IMR-90 (cell line): ENCODE results near the gene PIP5K1B. TPM values are rescaled to one million over a fixed set of nuclear protein-coding genes. Genes with fewer than 3 reads are reported as not detected.

Experiments used
- ATAC-seq: fragments of 200-7000 bp; cut with Tn5 transposase; 2 replicates; pipeline ENCODE4 v1.9.1; 2020; ENCODE audit warnings: low read depth, mild to moderate bottlenecking, moderate library complexity
- BruUV-seq: library from RNA; stranded (reverse); fragments of 400-500 nt; replicated peaks from 2 replicates; lab custom pipeline; 2021; lab: Mats Ljungman, UMichigan
- CTCF ChIA-PET: fragments of 300-600 bp; formaldehyde crosslinking; extraction: SDS; loops from one replicate; lab custom pipeline; 2021; ENCODE audit warnings: antibody characterized with exemption; lab: Yijun Ruan, JAX
- POLR2A ChIA-PET: fragments of 300-600 bp; sonication (Branson Sonifier 250); formaldehyde crosslinking; loops from one replicate; lab custom pipeline; 2022; ENCODE audit warnings: antibody characterized with exemption; ENCODE audit not compliant: unreplicated experiment; lab: Charles Lee
- DNase-seq: peaks from one replicate; pipeline ENCODE4 v3.0.0; 2013
- H2AFZ ChIP-seq: replicated peaks from 2 replicates; pipeline ENCODE3; 2013; ENCODE audit warnings: low read length, mild to moderate bottlenecking; ENCODE audit not compliant: poor library complexity
- H2AK5ac ChIP-seq: 2 replicates; pipeline ENCODE4 v1.6.1; 2013; ENCODE audit warnings: low read depth, low read length, inconsistent platforms
- H2AK9ac ChIP-seq: replicated peaks from 2 replicates; pipeline ENCODE3; 2013; ENCODE audit warnings: mild to moderate bottlenecking, low read depth, low read length, moderate library complexity; ENCODE audit not compliant: poor library complexity
- H2BK120ac ChIP-seq: 2 replicates; pipeline ENCODE4 v1.6.1; 2013; ENCODE audit warnings: low read depth, low read length, inconsistent platforms
- H2BK15ac ChIP-seq: 3 replicates; pipeline ENCODE4 v1.6.1; 2013; ENCODE audit warnings: low read depth, low read length, inconsistent platforms
- H2BK20ac ChIP-seq: 2 replicates; pipeline ENCODE4 v1.6.1; 2013; ENCODE audit warnings: low read depth, mild to moderate bottlenecking, inconsistent platforms, low read length, moderate library complexity
- H2BK5ac ChIP-seq: 2 replicates; pipeline ENCODE4 v1.6.1; 2013; ENCODE audit warnings: mild to moderate bottlenecking, low read depth, low read length, inconsistent platforms; ENCODE audit not compliant: poor library complexity, severe bottlenecking
- H3K14ac ChIP-seq: replicated peaks from 2 replicates; pipeline ENCODE4 v1.6.1; 2013; ENCODE audit warnings: low read depth, low read length, inconsistent platforms
- H3K18ac ChIP-seq: 2 replicates; pipeline ENCODE4 v1.6.1; 2013; ENCODE audit warnings: low read depth, low read length, control low read depth
- H3K23ac ChIP-seq: 2 replicates; pipeline ENCODE4 v1.6.1; 2013; ENCODE audit warnings: low read depth, low read length, inconsistent platforms
- H3K27ac ChIP-seq: 2 replicates; pipeline ENCODE4 v1.5.1; 2013; ENCODE audit warnings: mild to moderate bottlenecking, control low read depth, low read length; ENCODE audit not compliant: insufficient read depth
- H3K27me3 ChIP-seq: 2 replicates; pipeline ENCODE4 v1.6.1; 2013; ENCODE audit warnings: low read length; ENCODE audit not compliant: control insufficient read depth, insufficient read depth
- H3K36me3 ChIP-seq: 2 replicates; pipeline ENCODE4 v1.6.1; 2013; ENCODE audit warnings: low read length, mixed read lengths; ENCODE audit not compliant: control insufficient read depth, insufficient read depth
- H3K4ac ChIP-seq: 2 replicates; pipeline ENCODE4 v1.6.1; 2013; ENCODE audit warnings: low read depth, low read length, inconsistent platforms
- H3K4me1 ChIP-seq: 2 replicates; pipeline ENCODE4 v1.6.1; 2013; ENCODE audit warnings: low read length, mixed read lengths; ENCODE audit not compliant: control insufficient read depth, insufficient read depth
- H3K4me2 ChIP-seq: 2 replicates; pipeline ENCODE4 v1.6.1; 2013; ENCODE audit warnings: low read depth, mild to moderate bottlenecking, control low read depth, low read length, moderate library complexity
- H3K4me3 ChIP-seq: 2 replicates; pipeline ENCODE4 v1.5.1; 2013; ENCODE audit warnings: low read depth, mild to moderate bottlenecking, control low read depth, low read length, moderate library complexity; ENCODE audit not compliant: insufficient read depth
- H3K56ac ChIP-seq: 2 replicates; pipeline ENCODE4 v1.6.1; 2013; ENCODE audit warnings: low read length, inconsistent platforms; ENCODE audit not compliant: insufficient read depth; ENCODE audit errors: extremely low read depth
- H3K79me1 ChIP-seq, 2 experiments: 2 replicates each; pipeline ENCODE4 v1.6.1; 2013; ENCODE audit warnings: low read length in 2 of 2, inconsistent platforms in 1 of 2, low read depth in 1 of 2
- H3K9ac ChIP-seq: 2 replicates; pipeline ENCODE4 v1.6.1; 2013; ENCODE audit warnings: low read depth, low read length, control low read depth
- H3K9me1 ChIP-seq: 2 replicates; pipeline ENCODE4 v1.6.1; 2013; ENCODE audit warnings: low read length, inconsistent platforms; ENCODE audit not compliant: insufficient read depth
- H3K9me3 ChIP-seq: 2 replicates; pipeline ENCODE4 v1.6.1; 2013; ENCODE audit warnings: low read length; ENCODE audit not compliant: control insufficient read depth, insufficient read depth
- H4K20me1 ChIP-seq: 2 replicates; pipeline ENCODE4 v1.6.1; 2013; ENCODE audit warnings: low read length, inconsistent platforms; ENCODE audit not compliant: insufficient read depth
- H4K5ac ChIP-seq: 2 replicates; pipeline ENCODE4 v1.6.1; 2013; ENCODE audit warnings: mild to moderate bottlenecking, low read depth, low read length, control low read depth
- H4K8ac ChIP-seq, 2 experiments: 2 replicates each; pipeline ENCODE4 v1.6.1; 2013; ENCODE audit warnings: low read depth in 2 of 2, low read length in 2 of 2, control low read depth in 1 of 2, inconsistent platforms in 1 of 2
- H4K91ac ChIP-seq: 2 replicates; pipeline ENCODE4 v1.6.1; 2013; ENCODE audit warnings: low read depth, low read length, inconsistent platforms; ENCODE audit not compliant: insufficient read depth
- CHD1 ChIP-seq: IDR thresholded peaks from 2 replicates; pipeline ENCODE4 v1.6.1; 2012; ENCODE audit warnings: low read depth, low read length, improper control_type of control experiment
- CTCF ChIP-seq: conservative IDR thresholded peaks from 2 replicates; pipeline ENCODE4 v1.5.1; 2012; ENCODE audit warnings: mild to moderate bottlenecking, low read depth, low read length, improper control_type of control experiment
- MAZ ChIP-seq: IDR thresholded peaks from 2 replicates; pipeline ENCODE4 v1.6.1; 2012; ENCODE audit warnings: low read depth, mild to moderate bottlenecking, low read length, improper control_type of control experiment, moderate library complexity, borderline replicate concordance
- NFE2L2 ChIP-seq: fragments of 150-350 bp; IDR thresholded peaks from 2 replicates; pipeline ENCODE4 v1.6.1; 2016; ENCODE audit warnings: low read depth, mild to moderate bottlenecking, low read length
- RAD21 ChIP-seq: IDR thresholded peaks from 2 replicates; pipeline ENCODE4 v1.6.1; 2012; ENCODE audit warnings: low read length, improper control_type of control experiment
- RCOR1 ChIP-seq: IDR thresholded peaks from 2 replicates; pipeline ENCODE4 v1.6.1; 2012; ENCODE audit warnings: mild to moderate bottlenecking, low read length, improper control_type of control experiment; ENCODE audit not compliant: insufficient replicate concordance
- whole genome bisulfite sequencing, 2 experiments: methylation state at CpG; one replicate each; pipeline versions ENCODE4 v1.1.5 to v1.1.7; 2013; ENCODE audit warnings: missing lambda C conversion rate in 2 of 2; ENCODE audit not compliant: insufficient read length in 1 of 2; ENCODE audit errors: extremely low coverage in 2 of 2; 5-methylcytosine and 5-hydroxymethylcytosine counted together
- dilution Hi-C: fragments of 300-500 bp; cut with HindIII; formaldehyde crosslinking; loops from one replicate; pipeline ENCODE4 v1.14.3; 2018; ENCODE audit warnings: low sequenced_read_pairs; ENCODE audit not compliant: unreplicated experiment
- in situ Hi-C: fragments of 300-500 bp; cut with MboI; formaldehyde crosslinking; loops from 3 replicates; pipeline ENCODE4 v1.14.3; 2019; ENCODE audit warnings: low sequenced_read_pairs, inconsistent platforms, mixed read lengths
- intact Hi-C: fragments of 100-400 bp; cut with micrococcal nuclease; formaldehyde crosslinking; loops from 2 replicates; pipeline ENCODE4 v1.10.0; 2022
- polyA plus RNA-seq, 3 experiments: library from polyadenylated mRNA; depleted of rRNA; stranded (reverse); fragments of >200 nt; gene quantifications; 2 replicates each; pipeline ENCODE4 v1.2.3, GENCODE V29; 2012; ENCODE audit warnings: low replicate concordance in 1 of 3
- total RNA-seq: library from RNA; depleted of rRNA; stranded (reverse); fragments of >200 nt; gene quantifications from 2 replicates; pipeline ENCODE4 v1.2.3, GENCODE V29; 2012

Gene PIP5K1B
- total and polyA plus RNA-seq, 2 of the 4 experiments (the other 2 are of a cell fraction), result not detected

GRCh38 chr9:68708513-68708912, 3.5 kb downstream of the PIP5K1B start:
- Histone ChIP-seq H2AK9ac (no peak overlapping the region), H3K27ac (no peak overlapping the region), H3K4me1 (no peaks in the 10 kb centered on the region), H2AFZ (no peak overlapping the region), H3K23ac (no peak overlapping the region), H3K9me3 (no peaks in the 10 kb centered on the region), H3K14ac (no peak overlapping the region), H3K56ac (no peak overlapping the region), H2BK20ac (no peak overlapping the region), H3K18ac (no peak overlapping the region), H2AK5ac (no peak overlapping the region), H3K9me1 (no peaks in the 10 kb centered on the region), H4K5ac (no peak overlapping the region), H3K4me2 (no peak overlapping the region), H3K4ac (no peak overlapping the region), H3K9ac (no peak overlapping the region), H3K36me3 (no peaks in the 10 kb centered on the region), H4K8ac (no peak overlapping the region), H3K27me3 (peaks cover 29% of the 10 kb centered on the region), H3K4me3 (no peak overlapping the region), H2BK120ac (no peak overlapping the region), H2BK5ac (no peak overlapping the region), H3K79me1 (no peaks in the 10 kb centered on the region), H2BK15ac (no peak overlapping the region), H4K91ac (no peak overlapping the region), H4K20me1 (no peaks in the 10 kb centered on the region)
- in situ Hi-C loops (no loop called here), intact Hi-C loops (loop anchor here (10.0 kb wide), 1 partner anchor 316 kb away; no protein-coding TSS in a partner anchor), dilution Hi-C loops (no loop called here)
- POLR2A ChIA-PET, result no interaction called here
- no CpG with 5 or more reads among the region's 3 CpGs for WGBS, 2 experiments
- DNase-seq, result no peak
- no peak for ATAC-seq
- CTCF ChIA-PET, result interaction anchor here (0.6 kb wide), 1 partner anchor 32 kb away, joined by 3 read pairs; no protein-coding TSS in a partner anchor
- BruUV-seq, result no TSS peak
- TF ChIP-seq CTCF, result no peak
- TF ChIP-seq NFE2L2, result no peak
- no peak for TF ChIP-seq RCOR1
- TF ChIP-seq RAD21, result no peak
- TF ChIP-seq MAZ, result no peak
- TF ChIP-seq CHD1, result no peak
